GM19193 (cell line): Measurements from ENCODE around the gene AKR1B1.

Source experiments
- POLR2A ChIP-seq: IDR thresholded peaks from 4 replicates; pipeline ENCODE4 v1.6.1; 2011; ENCODE audit not compliant: insufficient read depth, insufficient read length; ENCODE audit errors: extremely low read depth

The AKR1B1 gene

GRCh38 chr7:134477954-134478353 is 19.1 kb upstream of the AKR1B1 start:
- TF ChIP-seq POLR2A: no peak

GRCh38 chr7:134476044-134476443 is 17.1 kb upstream of the AKR1B1 start:
- TF ChIP-seq POLR2A: no peak

- no peak for TF ChIP-seq POLR2A
These were observed 15.9 kb upstream of the AKR1B1 start for GRCh38 chr7:134474828-134475227.

GRCh38 chr7:134473861-134474291 is 15.0 kb upstream of the AKR1B1 start:
- TF ChIP-seq POLR2A: no peak

- no peak for TF ChIP-seq POLR2A
These were observed 13.8 kb upstream of the AKR1B1 start for GRCh38 chr7:134472572-134473244.

- no peak for TF ChIP-seq POLR2A
These were observed 12.0 kb upstream of the AKR1B1 start for GRCh38 chr7:134470864-134471263.

- TF ChIP-seq POLR2A: no peak
These were observed 10.7 kb upstream of the AKR1B1 start for GRCh38 chr7:134469622-134470021.

GRCh38 chr7:134468475-134468874 is 9.6 kb upstream of the AKR1B1 start:
- TF ChIP-seq POLR2A: no peak

GRCh38 chr7:134468054-134468453 is 9.2 kb upstream of the AKR1B1 start:
- no peak for TF ChIP-seq POLR2A

- no peak for TF ChIP-seq POLR2A
These were observed 6.6 kb upstream of the AKR1B1 start for GRCh38 chr7:134465491-134465890.

- TF ChIP-seq POLR2A: no peak
These were observed 5.6 kb upstream of the AKR1B1 start for GRCh38 chr7:134464496-134464895.

GRCh38 chr7:134463751-134464150 is 4.9 kb upstream of the AKR1B1 start:
- no peak for TF ChIP-seq POLR2A

GRCh38 chr7:134462337-134462925 is 3.5 kb upstream of the AKR1B1 start:
- TF ChIP-seq POLR2A: no peak

GRCh38 chr7:134461916-134462315 is 3.0 kb upstream of the AKR1B1 start:
- TF ChIP-seq POLR2A: no peak

- TF ChIP-seq POLR2A: no peak
These were observed 1.1 kb upstream of the AKR1B1 start for GRCh38 chr7:134459981-134460380.

GRCh38 chr7:134458341-134458805 is 527 bp downstream of the AKR1B1 start:
- no peak for TF ChIP-seq POLR2A
